ENCODE measurements around the gene PBXIP1. TPM values are rescaled to one million over a fixed set of nuclear protein-coding genes. Genes with fewer than 3 reads are reported as not detected.

PBXIP1 gene
- total and polyA plus RNA-seq, 2 of the 13 experiments (the other 11 are each of a cell fraction or from before 2014, with no cell fraction given): 16.3 to 31.9 TPM

DNA sequence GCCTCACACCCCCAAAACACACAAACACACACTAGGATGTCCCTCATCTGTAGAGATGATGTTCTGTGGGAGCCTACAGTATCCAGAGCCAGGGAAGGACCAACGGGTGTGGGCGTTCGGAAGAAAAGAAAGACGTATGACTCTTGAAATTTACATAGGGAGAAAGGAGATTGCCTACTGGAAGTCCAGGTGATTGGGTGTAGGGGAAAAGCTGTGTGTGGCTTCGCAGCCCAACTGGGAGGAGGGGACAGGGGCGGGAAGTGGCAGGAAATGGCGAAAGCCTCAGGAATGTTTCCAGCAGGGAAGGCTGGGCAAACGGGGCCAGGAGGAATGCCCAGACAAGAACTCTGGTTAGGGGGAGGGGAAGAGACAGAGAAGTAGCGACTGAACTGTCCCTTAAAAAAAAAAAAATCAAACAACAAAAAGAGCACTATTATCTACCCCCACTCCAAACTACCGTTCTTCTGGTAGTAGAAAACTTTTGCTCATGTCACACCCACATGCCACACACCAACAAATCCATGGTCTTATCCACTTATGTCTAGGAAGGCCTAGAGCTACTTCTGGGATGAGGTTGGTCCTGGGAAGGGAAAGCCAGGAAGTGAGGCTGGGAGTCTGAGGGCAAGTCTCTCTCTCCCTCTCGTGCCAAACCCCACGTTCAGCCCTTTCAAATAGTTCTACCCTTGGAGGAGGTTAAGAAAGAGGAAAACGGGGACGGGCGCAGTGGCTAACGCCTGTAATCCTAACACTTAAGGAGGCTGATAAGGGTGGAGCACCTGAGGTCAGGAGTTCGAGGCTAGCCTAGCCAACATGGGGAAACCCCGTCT, 16.8 kb upstream of the PBXIP1 start (continued):
- TF ChIP-seq FOXA3 (CRISPR knock-in tag; IDR thresholded peaks at IDR 0.05): 0 out of 2 replicates have a peak, but pooled peaks have one; percentile 32
- peak; percentile 97 for TF ChIP-seq TEAD3 (CRISPR knock-in tag; optimal IDR thresholded peaks at IDR 0.05; ENCODE audit: borderline replicate concordance)
- TF ChIP-seq PHF20 (CRISPR knock-in tag; IDR thresholded peaks at IDR 0.05): 0 out of 2 replicates have a peak, but pooled peaks have one; percentile 46
- no peak for TF ChIP-seq GZF1 (CRISPR knock-in tag; IDR thresholded peaks at IDR 0.05)
- TF ChIP-seq ZNF597 (CRISPR knock-in tag; IDR thresholded peaks at IDR 0.05): no peak
- TF ChIP-seq NFAT5 (CRISPR knock-in tag; IDR thresholded peaks at IDR 0.05): no peak
- no peak for TF ChIP-seq ZBTB39 (CRISPR knock-in tag; IDR thresholded peaks at IDR 0.05)
- TF ChIP-seq, protein P1, sequence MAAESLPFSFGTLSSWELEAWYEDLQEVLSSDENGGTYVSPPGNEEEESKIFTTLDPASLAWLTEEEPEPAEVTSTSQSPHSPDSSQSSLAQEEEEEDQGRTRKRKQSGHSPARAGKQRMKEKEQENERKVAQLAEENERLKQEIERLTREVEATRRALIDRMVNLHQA (CRISPR knock-in tag; IDR thresholded peaks at IDR 0.05): no peak
- peak; percentile 66; the same call in 1 of the 2 replicates for TF ChIP-seq ZSCAN9 (CRISPR knock-in tag; IDR thresholded peaks at IDR 0.05; ENCODE audit: borderline replicate concordance)
- no peak; the same call in 1 of the 2 replicates for TF ChIP-seq JDP2 (CRISPR knock-in tag; IDR thresholded peaks at IDR 0.05; ENCODE audit: borderline replicate concordance)
- TF ChIP-seq, protein P2, sequence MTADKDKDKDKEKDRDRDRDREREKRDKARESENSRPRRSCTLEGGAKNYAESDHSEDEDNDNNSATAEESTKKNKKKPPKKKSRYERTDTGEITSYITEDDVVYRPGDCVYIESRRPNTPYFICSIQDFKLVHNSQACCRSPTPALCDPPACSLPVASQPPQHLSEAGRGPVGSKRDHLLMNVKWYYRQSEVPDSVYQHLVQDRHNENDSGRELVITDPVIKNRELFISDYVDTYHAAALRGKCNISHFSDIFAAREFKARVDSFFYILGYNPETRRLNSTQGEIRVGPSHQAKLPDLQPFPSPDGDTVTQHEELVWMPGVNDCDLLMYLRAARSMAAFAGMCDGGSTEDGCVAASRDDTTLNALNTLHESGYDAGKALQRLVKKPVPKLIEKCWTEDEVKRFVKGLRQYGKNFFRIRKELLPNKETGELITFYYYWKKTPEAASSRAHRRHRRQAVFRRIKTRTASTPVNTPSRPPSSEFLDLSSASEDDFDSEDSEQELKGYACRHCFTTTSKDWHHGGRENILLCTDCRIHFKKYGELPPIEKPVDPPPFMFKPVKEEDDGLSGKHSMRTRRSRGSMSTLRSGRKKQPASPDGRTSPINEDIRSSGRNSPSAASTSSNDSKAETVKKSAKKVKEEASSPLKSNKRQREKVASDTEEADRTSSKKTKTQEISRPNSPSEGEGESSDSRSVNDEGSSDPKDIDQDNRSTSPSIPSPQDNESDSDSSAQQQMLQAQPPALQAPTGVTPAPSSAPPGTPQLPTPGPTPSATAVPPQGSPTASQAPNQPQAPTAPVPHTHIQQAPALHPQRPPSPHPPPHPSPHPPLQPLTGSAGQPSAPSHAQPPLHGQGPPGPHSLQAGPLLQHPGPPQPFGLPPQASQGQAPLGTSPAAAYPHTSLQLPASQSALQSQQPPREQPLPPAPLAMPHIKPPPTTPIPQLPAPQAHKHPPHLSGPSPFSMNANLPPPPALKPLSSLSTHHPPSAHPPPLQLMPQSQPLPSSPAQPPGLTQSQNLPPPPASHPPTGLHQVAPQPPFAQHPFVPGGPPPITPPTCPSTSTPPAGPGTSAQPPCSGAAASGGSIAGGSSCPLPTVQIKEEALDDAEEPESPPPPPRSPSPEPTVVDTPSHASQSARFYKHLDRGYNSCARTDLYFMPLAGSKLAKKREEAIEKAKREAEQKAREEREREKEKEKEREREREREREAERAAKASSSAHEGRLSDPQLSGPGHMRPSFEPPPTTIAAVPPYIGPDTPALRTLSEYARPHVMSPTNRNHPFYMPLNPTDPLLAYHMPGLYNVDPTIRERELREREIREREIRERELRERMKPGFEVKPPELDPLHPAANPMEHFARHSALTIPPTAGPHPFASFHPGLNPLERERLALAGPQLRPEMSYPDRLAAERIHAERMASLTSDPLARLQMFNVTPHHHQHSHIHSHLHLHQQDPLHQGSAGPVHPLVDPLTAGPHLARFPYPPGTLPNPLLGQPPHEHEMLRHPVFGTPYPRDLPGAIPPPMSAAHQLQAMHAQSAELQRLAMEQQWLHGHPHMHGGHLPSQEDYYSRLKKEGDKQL (CRISPR knock-in tag; IDR thresholded peaks at IDR 0.05; ENCODE audit: low read depth): peak; percentile 46; the same call in 1 of the 2 replicates
- TF ChIP-seq SMARCE1 (IDR thresholded peaks at IDR 0.05; ENCODE audit: borderline replicate concordance): no peak
- TF ChIP-seq ZNF605 (CRISPR knock-in tag; IDR thresholded peaks at IDR 0.05): no peak
